Measurements from ENCODE around the gene PMAIP1.

The PMAIP1 gene

GRCh38 chr18:59916746-59917145 is 16.9 kb downstream of the PMAIP1 start:
- no peak for DNase-seq

- DNase-seq, result no peak
Observed at GRCh38 chr18:59917422-59917821, 17.6 kb downstream of the PMAIP1 start.

- DNase-seq, result peak; percentile 56
Observed at GRCh38 chr18:59918320-59918755, 18.5 kb downstream of the PMAIP1 start.

DNA sequence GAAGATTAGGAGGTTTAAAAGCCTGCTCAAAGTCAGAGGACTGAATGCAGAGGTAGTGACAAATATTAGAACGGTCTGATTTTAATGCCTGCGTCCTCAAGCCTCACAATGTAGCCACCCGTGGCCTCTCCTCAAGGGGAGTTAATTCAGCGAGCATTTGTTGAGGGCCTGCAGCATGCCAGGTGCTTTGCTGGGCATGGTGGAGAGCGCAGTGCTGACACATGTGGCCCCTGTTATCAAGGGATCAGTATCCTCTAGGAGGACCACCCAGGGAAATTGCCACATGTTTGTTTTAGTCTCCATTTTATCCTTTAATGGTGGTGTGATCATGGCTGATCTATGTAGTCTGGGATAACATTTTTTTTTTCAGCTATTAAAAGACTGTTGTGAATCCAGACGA is 19.2 kb downstream of the PMAIP1 start:
- no peak for DNase-seq

GRCh38 chr18:59921384-59921891 is 21.6 kb downstream of the PMAIP1 start:
- no peak for DNase-seq

DNA sequence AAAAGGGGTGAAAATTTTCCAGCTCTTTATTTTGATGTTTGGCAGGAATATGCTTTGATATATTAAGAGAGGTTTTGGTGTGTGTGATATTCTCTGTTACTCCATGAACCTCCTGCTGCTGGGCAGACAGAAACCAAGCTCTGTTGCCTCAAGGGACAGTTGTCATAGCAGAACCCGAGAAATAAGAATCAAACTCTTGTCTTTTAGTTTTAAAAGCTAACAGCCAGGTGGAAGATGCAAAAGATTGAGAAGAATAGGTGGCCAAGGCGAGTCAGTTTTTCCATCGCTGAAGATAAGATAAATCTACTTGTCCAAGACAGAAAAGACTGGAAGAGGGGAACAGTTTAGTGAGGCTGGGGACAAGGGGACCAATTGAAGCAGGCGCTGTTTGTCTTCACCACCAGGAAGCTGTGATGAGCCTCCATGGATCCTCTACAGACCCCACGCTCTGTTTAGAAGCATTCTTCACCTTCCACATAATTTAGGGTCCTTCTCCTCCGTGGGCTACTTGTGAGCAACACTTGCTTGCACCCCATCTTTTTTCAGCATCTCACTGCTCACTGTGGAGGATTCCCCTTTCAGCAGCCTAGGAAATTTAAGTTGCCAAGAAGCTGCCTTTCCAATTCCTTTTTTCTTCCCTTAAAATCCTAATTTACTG is 23.9 kb downstream of the PMAIP1 start:
- DNase-seq, result no peak

DNA sequence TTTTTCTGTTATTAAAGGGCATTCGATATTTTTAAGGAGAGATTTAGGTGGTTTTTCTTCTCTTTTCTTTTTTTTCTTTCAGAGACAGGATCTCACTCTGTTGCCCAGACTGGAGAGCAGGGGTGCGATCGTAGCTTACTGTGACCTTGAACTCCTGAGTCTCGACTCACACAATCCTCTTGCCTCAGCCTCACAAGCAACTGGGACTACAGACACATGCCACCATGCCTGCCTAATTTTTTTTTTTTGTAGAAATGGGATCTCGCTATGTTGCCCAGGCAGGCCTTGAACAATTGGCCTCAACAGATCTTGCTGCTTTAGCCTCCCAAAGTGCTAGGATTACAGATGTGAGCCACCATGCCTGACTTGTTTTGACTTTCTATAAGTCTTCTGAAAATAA is 26.3 kb downstream of the PMAIP1 start:
- no peak for DNase-seq

DNA sequence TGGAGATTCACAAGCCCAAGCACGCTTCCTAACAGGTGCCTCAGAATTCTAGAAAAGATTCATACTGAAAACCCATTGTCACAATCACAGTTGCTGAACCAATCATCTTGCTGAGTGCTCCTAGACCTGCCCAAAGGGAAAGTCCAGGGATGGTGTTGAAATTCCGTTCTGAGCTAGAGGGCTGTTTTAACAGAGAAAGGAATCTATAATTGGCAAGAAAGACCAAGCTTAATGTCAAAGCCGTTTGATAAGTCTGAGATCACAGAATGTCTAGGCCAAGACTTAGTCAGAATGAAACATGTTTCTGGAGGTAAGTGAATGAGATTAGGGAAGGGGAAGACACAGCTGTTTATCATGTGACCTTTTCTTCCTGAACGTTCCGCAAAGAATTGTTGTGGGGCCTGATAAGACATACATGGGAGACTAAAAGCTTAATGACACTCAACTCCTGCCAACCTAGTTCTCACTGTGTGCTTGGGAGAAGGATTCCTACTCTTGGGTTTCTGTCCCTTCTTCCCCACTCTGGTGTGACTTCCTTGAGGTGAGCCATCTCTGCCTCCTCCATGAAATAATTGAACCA is 27.5 kb downstream of the PMAIP1 start:
- no peak for DNase-seq

DNA sequence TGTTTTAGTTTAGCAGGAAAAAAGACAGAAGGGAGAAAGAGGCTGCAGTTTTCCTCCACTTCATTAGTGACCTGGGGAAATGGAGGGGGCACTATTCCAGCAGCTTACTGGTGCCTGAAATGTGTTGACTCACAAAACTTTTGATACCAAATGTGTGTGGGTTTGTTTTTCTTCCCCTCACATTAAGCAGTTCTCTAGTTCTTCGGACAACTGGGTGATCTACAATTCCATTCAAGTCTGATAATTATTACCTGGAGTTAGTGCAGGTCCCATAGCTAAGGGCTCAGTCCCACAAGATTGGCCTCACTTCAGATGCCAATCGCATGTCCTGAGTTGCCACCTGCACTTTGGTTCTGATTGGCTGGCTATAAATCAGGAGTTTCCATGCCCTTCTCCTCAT is 28.4 kb downstream of the PMAIP1 start:
- DNase-seq, result no peak

GRCh38 chr18:59929621-59930295 is 30.0 kb downstream of the PMAIP1 start:
- DNase-seq, result no peak

- no peak for DNase-seq
Observed at GRCh38 chr18:59932401-59932800, 32.6 kb downstream of the PMAIP1 start.

GRCh38 chr18:59938676-59939075 is 38.9 kb downstream of the PMAIP1 start:
- no peak for DNase-seq

DNA sequence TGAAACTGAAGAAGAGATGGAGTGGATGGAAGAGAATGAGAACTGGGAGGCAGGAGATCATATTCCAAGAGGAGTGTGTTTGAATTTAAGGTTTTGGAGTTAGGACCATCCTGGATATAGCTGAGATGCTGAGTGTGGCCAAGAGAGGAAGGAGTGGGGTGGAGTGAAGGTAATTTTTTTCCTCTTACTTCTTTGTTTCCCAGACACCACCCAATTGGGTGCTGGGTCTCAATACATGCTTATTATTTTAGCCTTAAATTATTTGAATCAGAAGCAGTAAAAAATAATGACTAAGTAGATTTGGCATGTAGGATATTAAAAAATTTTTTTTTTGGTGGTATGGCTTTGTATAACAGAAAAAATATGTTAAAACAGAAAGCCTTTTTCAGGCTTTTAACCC is 39.3 kb downstream of the PMAIP1 start:
- no peak for DNase-seq

DNA sequence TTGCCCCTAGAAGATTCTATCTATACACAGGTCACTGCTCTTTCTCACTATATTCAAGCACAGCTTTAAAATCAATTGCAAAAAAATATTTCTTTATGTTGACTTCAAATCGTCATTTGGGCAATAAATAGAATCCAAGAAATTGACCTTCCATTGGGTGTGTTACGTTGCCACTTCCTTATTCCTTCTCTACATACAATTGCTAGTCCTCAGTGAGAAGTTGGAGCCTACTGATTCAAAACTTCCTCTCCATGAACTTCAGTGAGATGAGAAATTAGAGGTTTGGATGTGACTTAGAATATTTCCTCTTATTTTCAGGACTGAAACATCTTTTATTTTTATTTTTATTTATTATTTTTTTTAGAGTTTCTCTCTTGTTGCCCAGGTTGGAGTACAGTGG is 40.3 kb downstream of the PMAIP1 start:
- no peak for DNase-seq

GRCh38 chr18:59941331-59941730 is 41.5 kb downstream of the PMAIP1 start:
- no peak for DNase-seq

DNA sequence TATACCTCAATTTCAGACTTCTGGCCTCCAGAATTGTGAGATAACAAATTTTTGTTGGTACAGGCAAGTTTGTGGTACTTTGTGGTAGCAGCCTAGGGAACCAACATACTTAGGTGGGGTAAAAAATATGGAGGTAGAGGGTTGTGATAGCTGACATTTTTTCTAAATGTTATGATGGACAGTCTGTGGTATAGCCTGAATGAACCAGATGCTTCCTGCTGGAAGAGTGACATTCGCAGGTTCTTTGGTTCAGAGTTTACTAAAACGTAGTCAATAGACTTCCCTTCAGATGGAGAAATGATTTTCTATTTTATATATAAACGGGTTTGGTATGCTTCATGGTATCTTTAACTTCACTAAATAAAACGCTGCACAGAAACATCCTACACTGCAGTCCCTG is 42.8 kb downstream of the PMAIP1 start:
- DNase-seq, result no peak

DNA sequence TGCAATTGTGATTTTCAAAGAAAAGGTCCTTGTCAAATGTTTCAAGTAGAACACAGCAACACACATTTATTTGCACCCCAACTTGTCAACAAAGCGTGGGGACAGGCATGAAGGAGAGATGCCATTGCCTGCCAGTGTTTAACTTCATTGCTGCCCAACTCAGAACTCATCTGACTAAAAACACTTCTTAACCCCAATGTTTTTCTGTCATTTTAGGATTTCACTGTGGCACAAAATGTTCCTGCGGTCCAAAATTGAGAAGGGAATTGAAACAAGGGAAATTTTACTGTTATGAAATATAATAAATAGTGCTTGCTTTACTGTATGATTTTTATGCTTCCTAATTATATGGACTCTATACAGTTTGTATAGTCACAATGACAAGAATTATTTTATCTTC is 45.7 kb downstream of the PMAIP1 start:
- DNase-seq, result no peak

DNA sequence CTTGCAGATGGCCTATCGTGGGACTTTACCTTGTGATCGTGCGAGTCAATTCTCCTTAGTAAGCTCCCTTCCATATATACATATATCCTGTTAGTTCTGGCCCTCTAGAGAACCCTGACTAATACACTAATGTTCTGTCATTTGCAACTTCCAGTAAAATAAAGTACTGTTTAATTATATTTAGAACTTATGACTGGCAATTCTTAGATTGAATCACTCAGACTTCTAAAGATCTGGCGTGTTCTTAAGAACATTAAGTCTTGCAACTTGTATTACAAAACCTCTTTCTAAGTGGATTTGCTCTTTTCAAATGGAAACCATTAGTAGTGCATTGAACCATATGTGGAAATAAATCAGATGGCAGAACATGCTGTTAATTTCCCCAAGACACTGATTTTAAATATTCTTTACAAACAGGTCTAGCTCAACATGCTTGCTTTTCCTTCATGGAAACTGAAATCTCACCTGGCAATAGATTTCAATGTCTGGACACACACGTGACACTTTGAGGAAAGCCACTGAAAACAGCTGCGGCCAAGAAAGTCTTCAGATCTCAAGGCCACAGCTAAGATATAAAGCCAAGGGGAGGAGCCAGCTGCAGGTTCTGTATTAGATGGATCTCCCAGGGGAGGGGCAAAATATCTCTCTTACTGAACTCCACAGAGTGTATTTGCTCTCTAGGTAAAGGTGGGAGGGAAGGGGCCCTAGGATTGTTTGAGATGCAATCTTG is 50.6 kb downstream of the PMAIP1 start:
- no peak for DNase-seq

DNA sequence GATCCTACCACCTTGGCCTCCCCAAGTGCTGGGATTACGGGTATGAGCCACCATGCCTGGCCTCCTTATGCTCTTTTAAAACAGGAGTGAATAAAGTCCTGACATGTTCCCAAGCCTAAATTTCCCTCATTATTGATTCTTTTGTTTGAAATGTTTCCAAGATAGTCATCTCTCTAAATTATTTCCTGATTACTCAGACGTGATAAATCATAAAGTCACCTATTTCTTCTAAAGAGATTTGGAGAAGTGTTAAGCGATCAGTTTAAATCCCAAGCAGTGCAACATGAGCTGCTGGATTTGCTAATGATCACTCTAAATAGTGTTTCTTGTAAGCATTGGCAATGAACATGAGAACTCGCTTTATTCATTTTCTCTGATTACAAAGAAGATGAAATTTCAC is 51.8 kb downstream of the PMAIP1 start:
- no peak for DNase-seq

- DNase-seq, result no peak
Observed at GRCh38 chr18:59952283-59953007, 52.6 kb downstream of the PMAIP1 start.

Measured in NCI-H1694 (cell line).